Stimulated activated CD4-positive, alpha-beta T cell treated with anti-CD3 and anti-CD28 coated beads, Interleukin-15, amount 100 ng/mL, for 1 hour (primary cell): ENCODE results near the gene TMA7.
"Not testable (repeated sequence)": the region's sequence is repeated elsewhere in the genome, so short reads cannot be mapped to it uniquely, and the experiment has no call there.

ENCODE experiments used
- DNase-seq, 2 donors: peaks; one replicate each; pipeline ENCODE4 v3.0.0-alpha.2; 2020; ENCODE audit warnings: low read depth in 1 of 2, low spot score in 1 of 2

The TMA7 gene

GRCh38 chr3:48439820-48440589, at the start of gene TMA7, which contains the start of gene CCDC51:
TSS of gene TMA7 (plus strand) at chr3:48440257. CDS start at chr3:48440297, 40 bp downstream.
TSS of gene CCDC51 (minus strand) at chr3:48440119. CDS start at chr3:48435128, 4,991 bp downstream.
- DNase-seq = peak; percentile 93 to 96

DNA sequence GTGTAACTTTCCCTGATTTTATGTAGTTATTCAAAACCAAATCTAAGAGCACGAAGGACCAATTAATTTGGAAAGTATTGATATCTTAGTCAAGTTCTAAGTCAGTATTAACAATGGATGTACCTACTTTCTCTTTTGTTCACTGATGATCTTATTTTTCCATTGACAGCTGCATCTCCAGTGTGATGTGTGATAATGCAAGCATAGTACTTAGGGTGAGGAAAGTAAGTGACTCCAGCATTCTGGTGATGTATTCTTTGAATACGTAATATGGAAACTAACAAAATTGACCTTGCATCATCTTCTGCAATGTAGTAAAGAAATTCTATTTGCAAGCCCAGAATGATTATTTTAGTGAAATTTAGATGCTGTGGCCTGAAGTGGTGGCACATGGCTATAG, 45.7 kb upstream of the TMA7 start:
- no peak for DNase-seq

GRCh38 chr3:48395714-48396113, 44.3 kb upstream of the TMA7 start:
- no peak for DNase-seq

GRCh38 chr3:48397767-48398681, 42.0 kb upstream of the TMA7 start:
- no peak for DNase-seq

DNA sequence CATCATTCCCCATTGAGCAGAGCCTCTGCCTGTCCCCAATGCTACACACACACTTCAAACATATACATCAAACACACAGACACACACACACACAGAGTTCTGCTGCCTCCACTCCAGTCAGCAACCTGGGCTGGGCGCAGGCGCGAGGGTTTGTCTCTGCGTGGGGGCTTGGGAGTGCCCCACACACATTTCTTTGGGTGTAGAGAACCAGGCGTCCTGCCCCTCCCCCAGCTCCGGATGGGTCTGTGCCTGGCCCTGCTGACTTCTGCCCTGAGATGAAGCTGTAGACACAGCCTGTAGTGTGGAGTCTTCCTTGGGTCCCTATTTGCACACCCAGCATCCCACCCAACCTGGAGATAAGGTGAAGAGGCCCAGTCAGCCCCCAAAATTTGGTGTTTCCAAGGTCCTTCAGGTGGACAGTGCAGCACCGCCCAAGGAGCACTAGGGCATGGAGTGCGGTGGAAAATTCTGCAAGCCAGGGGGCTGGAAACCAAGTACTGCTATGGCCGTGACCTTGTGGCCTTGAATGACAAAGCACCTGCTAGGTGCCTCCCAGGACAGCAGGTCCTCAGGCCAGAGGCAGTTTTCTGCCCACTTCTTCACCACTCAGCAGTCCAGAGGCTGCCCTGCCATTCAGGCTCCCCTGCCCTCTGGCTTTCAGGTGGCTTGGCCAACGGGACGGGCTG, 41.2 kb upstream of the TMA7 start:
- DNase-seq = no peak

- no peak for DNase-seq
Observed at GRCh38 chr3:48399387-48400172, 40.5 kb upstream of the TMA7 start.

- peak; percentile 10 to 30 for DNase-seq
Observed at GRCh38 chr3:48400824-48401433, 39.1 kb upstream of the TMA7 start.

DNA sequence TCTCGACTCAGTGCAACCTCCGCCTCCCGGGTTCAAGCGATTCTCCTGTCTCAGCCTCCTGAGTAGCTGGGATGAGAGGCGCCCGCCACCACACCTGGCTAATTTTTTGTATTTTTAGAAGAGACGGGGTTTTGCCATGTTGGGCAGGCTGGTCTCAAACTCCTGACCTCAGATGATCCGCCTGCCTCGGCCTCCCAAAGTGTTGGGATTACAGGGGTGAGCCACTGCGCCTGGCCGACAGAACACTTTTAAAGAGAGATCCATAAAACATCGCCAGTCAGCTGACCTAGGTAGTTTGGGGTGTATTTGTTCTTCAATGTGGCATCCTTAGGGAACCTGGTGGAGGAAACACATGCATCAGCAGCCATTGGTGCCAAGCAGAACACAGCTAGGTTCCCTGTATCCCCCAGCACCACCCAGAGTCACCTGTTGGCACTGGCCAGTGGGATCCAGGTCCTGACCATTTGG, 38.6 kb upstream of the TMA7 start:
- DNase-seq = not testable (repeated sequence)

DNA sequence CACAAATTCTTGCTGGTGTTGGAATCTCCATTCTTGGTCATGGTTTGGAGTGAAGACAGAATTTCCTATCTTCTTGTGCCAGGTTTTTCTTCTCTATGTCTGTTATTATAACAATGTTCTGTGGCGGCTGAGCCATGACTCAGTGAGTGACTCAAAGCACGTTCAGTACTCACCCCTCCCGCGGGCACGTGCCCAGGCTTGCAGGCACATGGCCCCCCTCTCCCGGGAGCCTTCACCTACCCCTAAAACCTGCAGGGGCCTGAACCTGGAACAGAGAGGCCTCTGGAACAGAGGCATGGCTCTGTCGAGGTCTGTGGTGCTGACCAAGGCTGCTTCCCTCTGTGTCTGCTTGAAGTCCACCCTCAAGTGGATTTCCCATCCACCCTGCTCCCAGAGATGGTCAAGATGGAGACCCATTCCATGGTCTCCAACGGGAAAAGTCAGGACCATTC, 37.8 kb upstream of the TMA7 start:
- DNase-seq = no peak

GRCh38 chr3:48402907-48403306, 37.1 kb upstream of the TMA7 start:
- DNase-seq = no peak

- no peak for DNase-seq
Observed at GRCh38 chr3:48403533-48404439, 36.3 kb upstream of the TMA7 start.

DNA sequence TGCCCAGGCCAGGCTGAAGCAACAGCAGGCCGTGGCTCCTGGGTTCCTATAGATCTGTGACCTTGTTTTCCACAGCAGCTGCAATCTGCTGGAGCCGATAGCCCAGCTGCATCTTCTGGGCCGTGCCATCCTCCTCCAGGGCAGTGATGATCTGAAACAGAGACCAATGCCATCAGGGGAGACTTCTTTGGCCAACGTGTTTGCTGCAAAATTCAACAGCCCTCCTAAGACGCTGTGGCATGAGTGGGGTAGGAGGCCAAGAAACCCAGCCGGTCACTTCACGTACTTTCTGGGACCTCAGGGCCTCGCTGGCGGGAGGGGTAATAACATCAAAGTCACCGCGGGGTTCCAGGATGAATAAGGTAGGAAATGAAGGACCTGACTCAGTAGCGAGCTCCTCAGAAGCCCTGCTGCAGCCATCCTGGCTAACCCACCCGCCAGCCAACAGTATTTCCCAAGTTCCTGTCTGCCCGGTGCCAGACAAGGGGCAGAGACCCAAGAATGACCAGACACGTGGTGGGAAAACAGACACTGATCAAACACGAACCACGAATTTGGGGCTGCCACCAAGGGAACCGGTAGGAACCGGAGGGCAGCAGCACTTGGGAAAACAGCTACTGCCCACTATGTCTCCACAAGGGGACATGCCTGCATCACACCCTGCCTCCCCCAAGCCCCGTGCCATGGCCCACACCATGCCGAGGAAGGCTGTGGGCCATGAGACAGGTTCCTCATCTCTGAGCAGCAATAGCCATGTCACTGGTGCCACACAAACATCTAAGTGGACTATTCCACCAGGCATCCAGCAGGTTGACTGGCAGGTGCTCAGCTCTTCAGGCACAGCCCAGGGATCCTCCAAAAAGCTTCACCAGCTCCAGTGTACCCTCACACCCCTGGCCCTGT, 35.4 kb upstream of the TMA7 start:
- no peak for DNase-seq

DNA sequence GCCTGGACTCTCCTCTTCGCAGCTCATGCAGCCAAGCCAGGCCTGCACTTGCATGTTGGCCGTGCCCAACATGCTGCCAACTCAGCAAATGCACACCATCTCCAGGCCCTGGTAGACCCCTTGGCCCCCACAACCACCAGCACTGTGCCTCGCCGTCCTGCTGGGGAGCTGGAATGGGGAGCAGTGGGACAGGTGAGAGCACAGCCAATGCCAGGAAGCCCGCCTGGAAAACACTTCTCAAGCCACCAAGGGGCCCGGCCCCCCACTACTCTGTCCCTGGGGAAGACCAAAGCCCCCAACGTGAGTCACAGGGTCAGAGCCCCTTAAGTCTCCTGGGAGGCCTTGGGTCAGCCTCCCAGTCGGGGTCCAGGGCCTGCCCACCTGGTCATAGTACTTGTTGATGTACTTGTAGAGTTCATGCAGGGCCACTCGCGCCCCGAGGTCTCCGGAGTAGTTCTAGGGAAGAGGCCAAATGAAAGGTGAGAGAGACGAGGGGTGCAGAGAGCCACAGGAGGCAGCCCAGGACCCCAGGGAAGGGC, 34.6 kb upstream of the TMA7 start:
- DNase-seq = no peak

- DNase-seq = no peak
Observed at GRCh38 chr3:48405971-48406370, 34.1 kb upstream of the TMA7 start.

DNA sequence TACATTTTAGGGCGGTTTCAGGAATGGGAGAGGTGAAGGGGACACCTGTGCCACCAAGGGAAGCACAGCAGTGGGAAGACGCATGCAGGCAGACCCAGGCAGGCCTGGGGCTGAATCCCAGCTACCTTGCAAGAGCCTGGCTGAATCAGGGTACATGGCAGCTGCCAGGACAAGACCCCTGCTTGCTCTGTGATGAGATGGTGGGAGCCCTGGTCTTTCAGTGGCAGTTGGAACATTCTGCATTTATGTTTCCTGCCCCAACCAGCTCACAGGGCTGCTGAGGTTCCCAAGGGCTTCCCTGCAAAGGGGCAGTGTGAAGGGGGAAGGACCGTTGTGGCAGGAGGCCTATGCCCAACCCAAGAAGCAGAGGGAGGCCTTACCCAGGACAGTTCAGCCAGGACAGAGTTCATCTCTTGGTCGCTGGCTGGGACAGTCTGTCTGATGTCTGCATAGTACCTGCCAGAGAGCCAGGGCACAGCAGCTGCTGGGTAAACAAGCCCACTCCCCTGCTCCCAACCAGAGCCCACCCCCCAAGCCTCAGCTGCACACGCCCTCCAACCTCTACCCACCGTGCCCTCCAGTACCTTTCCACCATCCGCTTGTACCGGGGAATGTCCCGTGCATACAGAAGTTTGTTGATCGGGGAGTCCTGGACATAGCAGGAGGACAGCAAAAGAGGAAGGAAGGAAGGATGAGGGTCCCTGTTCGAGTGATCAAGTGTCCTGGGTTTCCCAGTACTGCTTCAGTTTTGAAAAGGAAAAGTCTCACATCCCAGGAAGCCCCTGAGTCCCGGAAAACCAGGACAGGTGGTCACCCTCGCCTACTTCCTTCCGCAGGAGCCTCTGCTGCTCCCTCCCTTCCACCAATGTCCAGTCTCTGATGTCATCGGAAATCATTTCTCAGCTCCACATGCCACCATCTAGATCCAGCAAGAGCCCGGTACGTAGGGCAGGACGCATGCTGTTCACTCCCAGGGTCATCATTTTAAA, 33.3 kb upstream of the TMA7 start:
- DNase-seq = no peak

- DNase-seq = no peak
Observed at GRCh38 chr3:48407542-48408099, 32.4 kb upstream of the TMA7 start.
